MG63 (cell line): ENCODE measurements around the gene MGAT3. TPM values are rescaled to one million over a fixed set of nuclear protein-coding genes. Genes with fewer than 3 reads are reported as not detected.

Source experiments
- DNase-seq: peaks from one replicate; pipeline ENCODE4 v3.0.0-alpha.2; 2020
- H3K27me3 ChIP-seq: fragments of 250-450 bp; sonication (Bioruptor Pico); 2 replicates; pipeline ENCODE4 v1.5.1; 2020; ENCODE audit warnings: mild to moderate bottlenecking, moderate library complexity
- H3K36me3 ChIP-seq: fragments of 250-450 bp; sonication (Bioruptor Pico); 2 replicates; pipeline ENCODE4 v1.5.1; 2020; ENCODE audit warnings: mild to moderate bottlenecking, moderate library complexity
- H3K4me3 ChIP-seq: fragments of 250-450 bp; sonication (Bioruptor Pico); 2 replicates; pipeline ENCODE4 v1.5.1; 2020; ENCODE audit warnings: mild to moderate bottlenecking, moderate library complexity
- H3K9me3 ChIP-seq: fragments of 250-450 bp; sonication (Bioruptor Pico); 2 replicates; pipeline ENCODE4 v1.5.1; 2020; ENCODE audit warnings: mild to moderate bottlenecking, moderate library complexity
- total RNA-seq: library from RNA; depleted of rRNA; stranded (reverse); fragments of >200 nt; shearing (Covaris generic); gene quantifications from 2 replicates; pipeline ENCODE4 v1.2.3, GENCODE V29; 2014; ENCODE audit warnings: low replicate concordance

Gene MGAT3
- total RNA-seq, 1 experiment from 2014 or later: 0.20 TPM

DNA sequence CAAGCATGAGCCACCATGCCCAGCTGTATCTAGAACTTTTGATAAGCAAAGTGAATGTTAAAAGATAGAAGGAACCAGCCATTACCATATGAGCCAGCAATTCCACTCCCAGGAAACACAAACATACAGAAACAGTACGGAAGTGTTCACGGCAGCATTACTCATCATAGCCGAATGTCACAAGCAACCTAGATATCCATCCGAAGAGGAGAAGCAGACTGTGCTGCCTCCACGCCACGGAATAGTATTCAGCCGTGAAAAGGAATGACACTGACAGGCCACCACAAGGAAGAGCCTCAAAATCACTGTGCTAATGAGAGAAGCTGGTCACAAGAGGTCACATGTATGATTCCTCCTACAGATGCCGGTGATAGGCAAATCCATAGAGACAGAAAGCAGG lies 17.6 kb upstream of the MGAT3 start:
- Histone ChIP-seq H3K9me3 (no peaks in the 10 kb centered on the region), H3K4me3 (no peak overlapping the region), H3K27me3 (no peaks in the 10 kb centered on the region), H3K36me3 (no peaks in the 10 kb centered on the region)
- no peak for DNase-seq

DNA sequence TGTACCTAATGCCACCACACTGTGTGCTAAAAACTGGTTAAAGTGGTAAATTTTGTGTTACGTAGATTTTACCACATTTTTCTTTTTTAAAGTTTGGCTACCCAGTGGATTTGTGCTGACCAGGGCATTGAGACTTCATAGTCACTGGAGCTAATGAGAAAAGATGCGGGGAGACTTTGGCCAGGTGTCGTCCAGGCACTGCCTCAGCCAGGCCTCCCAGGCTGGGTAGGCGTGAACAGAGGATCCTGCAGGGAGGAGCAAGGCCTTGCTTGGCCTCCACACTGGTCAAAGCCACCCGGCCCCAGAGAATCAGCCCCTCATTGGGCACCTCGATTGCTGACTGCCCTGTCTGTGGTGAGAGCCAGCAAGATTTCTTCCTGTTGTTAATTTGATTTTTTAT lies 13.4 kb upstream of the MGAT3 start:
- no peak overlapping the region for H3K4me3 ChIP-seq
- DNase-seq: no peak
- no peaks in the 10 kb centered on the region for H3K27me3 ChIP-seq
- no peaks in the 10 kb centered on the region for H3K9me3 ChIP-seq
- H3K36me3 ChIP-seq: no peaks in the 10 kb centered on the region

DNA sequence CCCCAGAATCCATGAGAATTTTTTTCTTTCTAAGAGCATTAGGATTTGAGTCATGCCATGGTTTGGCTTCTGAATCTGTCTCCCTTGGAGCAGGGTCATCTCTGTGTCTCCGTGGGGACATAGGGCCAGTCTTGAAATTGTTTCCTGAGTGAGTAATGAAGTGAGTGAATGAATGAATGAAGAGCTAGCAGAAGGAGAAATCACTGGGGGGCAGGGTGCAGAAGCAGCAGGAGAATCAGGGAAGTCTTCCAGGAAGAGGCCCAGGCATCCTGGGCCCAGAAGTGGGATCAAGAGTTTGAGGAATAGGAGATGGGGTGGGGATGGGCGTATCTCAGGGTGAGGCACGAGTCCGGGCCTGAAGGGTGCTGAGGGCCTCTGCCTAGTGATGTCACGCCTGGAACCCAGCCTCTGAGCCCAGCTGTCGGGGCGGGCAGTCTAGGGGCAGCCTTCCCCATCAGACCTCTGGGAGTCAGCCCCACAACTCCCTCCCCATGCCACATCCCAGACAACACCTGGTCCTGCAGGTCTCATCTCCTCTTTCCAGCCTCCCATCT lies 12.5 kb upstream of the MGAT3 start:
- H3K27me3 ChIP-seq: no peaks in the 10 kb centered on the region
- H3K4me3 ChIP-seq: no peak overlapping the region
- no peaks in the 10 kb centered on the region for H3K9me3 ChIP-seq
- no peaks in the 10 kb centered on the region for H3K36me3 ChIP-seq
- DNase-seq: no peak

DNA sequence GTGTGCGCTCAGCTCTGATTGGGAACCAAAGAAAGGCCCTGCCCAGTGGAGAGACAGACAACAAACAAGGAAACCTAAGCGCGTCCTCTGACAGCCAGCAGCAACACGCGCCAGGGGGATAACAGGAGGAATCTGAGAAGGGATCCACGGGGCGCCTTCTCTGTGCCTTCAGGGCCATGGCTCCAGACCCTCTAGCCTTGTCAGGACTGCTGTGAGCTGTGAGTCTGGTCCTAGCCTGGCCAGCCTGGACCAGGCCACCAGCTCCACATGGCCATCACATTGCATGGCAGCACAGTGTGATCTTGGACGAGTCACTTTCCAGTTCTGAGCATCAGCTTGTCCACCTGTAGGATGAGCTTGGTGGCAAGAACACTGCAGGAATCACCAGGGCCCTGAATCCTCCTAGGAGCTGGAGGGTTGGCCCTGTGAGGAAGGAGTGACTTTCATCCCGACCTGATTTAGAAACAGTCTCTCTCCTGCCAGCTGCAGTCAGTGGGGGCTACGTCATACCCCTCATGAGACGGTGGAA lies 11.8 kb upstream of the MGAT3 start:
- no peaks in the 10 kb centered on the region for H3K36me3 ChIP-seq
- no peak overlapping the region for H3K4me3 ChIP-seq
- DNase-seq: no peak
- no peaks in the 10 kb centered on the region for H3K27me3 ChIP-seq
- no peaks in the 10 kb centered on the region for H3K9me3 ChIP-seq

DNA sequence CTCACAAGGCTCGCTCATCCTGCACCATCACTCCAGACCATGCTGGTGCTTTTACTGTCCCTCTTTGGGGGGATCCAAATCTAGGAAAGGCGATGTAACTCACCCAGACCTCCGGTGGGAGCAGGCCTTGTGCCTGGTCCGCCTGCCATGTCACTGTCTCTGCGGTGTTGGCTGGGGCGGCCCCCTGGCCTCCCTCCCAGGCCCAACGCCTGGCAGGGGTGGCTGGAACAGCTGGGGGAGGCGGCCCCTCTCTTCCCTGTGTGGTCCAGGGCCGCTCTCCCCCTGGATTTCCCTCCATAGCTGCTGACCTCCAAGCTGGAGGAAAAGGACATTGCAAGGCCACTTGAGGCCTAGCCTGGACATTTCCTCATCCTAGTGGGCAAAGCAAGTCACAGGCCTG lies 11.1 kb upstream of the MGAT3 start:
- H3K36me3 ChIP-seq: no peaks in the 10 kb centered on the region
- H3K4me3 ChIP-seq: no peak overlapping the region
- DNase-seq: no peak

DNA sequence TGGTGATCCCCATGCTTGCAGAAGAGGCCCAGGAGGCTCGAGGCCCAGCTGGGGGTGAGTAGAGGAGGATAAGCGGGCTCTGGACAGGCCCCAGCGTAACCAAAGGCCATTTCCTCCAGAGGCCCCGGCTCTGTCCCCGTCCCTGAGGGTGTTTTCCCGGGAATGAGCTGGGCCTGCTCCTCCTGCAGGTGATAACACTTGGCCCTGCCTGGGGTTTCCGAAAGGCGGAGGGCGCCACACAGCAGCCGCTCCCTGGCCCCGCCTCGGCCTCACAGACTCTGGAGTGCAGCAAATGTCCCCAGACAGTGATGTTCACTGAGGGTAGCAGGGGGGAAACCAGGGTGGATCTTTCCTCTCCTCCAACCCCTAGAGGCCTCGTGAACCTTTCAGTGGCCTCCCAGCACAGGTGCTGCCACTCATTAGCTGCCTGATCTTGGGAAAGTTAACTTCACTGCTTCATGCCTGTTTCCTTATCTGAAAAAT lies 10.5 kb upstream of the MGAT3 start:
- H3K9me3 ChIP-seq: no peaks in the 10 kb centered on the region
- no peak overlapping the region for H3K4me3 ChIP-seq
- H3K27me3 ChIP-seq: no peaks in the 10 kb centered on the region
- no peak for DNase-seq
- no peaks in the 10 kb centered on the region for H3K36me3 ChIP-seq

More for the DNA sequence above, 11.1 kb upstream of the MGAT3 start:
- no peaks in the 10 kb centered on the region for H3K9me3 ChIP-seq
- H3K27me3 ChIP-seq: no peaks in the 10 kb centered on the region

DNA sequence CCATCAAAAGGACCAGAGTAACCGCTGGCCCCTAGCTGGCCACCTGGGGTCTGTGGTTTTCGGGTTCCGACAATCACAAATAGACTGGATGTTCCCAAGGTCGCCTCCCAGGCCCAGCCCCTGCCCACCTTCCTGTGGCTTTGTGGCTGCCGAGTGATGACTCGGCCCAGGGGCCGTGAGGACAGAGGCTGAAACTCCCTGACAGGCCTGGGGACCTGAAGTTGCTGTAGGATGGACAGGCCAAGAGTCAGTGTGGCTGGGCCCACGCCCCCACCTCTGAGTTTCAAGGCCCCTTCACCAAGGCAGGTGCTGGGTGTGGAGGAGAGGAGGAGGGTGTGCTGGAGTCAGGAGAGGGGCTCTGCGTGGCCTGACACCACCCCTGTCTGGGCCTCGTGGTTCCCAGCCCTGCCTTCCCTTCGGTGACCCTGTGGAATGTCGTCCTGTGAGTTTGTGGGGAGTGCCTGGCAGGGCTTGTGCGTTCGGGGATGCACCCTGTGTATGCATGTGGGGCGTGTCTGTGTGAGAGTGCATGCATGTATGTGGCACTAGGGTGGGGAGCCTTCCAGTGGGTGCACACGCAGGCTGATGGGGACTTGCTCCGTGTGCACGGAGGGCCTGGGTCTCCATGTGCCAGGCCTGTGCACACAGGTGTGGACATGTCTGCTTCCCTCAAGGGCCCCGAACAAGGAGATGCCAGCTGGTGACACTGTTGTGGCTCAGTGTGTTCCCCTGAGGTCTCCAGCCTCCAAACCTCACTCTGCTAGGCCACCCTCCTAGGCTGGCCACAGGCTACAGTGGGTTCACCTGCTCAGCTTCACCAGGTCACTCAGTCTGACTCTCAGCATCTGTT lies 8.4 kb upstream of the MGAT3 start:
- DNase-seq: no peak
- Histone ChIP-seq H3K4me3 (no peak overlapping the region), H3K36me3 (no peaks in the 10 kb centered on the region), H3K9me3 (no peaks in the 10 kb centered on the region), H3K27me3 (no peaks in the 10 kb centered on the region)

DNA sequence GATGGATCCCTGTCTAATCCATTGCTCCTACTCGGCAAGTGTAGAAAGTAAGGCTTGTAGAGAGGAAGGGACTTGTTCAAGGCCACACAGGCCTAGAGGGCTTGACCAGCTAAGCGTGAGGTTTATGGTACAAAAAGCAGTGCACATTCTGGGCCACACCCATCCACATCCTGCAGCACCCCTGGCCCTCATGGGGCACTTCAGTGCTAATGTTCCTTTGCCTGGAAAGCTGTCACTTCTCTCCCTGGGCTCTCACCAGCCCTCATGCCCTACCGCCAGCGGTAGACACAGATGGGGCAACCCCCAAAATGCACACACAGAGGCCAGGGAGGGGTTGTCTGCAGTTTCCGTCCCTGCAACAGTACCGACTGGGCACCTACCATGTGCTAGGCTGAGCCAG lies 7.1 kb upstream of the MGAT3 start:
- Histone ChIP-seq H3K4me3 (no peak overlapping the region), H3K27me3 (no peaks in the 10 kb centered on the region), H3K9me3 (no peaks in the 10 kb centered on the region), H3K36me3 (no peaks in the 10 kb centered on the region)
- DNase-seq: no peak

DNA sequence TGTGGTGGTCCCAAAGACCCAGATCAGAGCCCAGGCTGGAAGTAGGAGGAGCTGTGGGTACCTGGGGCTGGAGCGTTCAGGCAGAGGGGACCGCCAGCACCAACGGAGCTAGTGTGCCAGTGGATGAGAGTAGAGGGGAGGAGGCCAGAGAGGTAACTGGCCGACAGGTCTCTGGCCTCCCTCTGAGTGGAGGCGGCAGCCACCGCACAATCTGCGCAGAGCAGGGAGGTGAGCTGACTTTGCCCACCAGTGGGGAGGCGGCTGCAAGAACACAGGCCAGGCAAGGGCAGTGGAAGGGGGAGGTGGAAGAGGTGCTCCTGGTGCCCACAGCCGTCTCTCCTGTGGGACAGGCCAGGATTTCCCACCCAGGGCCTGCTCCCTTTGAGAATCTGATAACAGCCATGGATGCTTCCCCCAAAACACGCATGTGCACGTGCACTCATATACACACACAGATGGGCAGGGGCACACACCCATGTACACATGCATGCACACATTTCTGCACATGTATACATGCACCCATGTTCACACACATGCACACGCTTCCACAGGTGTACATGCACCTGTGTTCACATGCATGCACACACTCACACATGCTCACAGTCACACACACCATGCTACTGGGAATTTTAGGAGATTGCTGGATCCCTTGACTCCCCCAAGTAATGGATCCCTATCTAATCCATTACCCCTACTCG lies 6.4 kb upstream of the MGAT3 start:
- Histone ChIP-seq H3K9me3 (no peaks in the 10 kb centered on the region), H3K4me3 (no peak overlapping the region), H3K36me3 (no peaks in the 10 kb centered on the region), H3K27me3 (no peaks in the 10 kb centered on the region)
- DNase-seq: no peak

DNA sequence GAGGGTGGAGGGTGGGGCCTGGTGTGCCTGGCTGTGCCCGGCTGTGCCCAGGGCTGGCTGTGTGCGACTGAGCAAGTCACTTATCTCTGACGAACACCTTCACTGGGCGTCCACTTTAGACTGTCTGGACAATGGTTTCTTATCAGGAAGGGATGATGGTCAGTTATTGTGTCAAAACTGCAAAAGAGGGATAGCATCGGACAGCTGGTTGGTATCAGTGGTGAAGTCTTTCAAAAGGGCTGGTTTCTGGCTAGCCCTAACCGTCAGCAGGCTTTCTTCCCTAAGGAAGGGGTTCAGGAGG lies 4.1 kb upstream of the MGAT3 start:
- no peaks in the 10 kb centered on the region for H3K36me3 ChIP-seq
- no peak overlapping the region for H3K4me3 ChIP-seq
- no peaks in the 10 kb centered on the region for H3K9me3 ChIP-seq
- no peaks in the 10 kb centered on the region for H3K27me3 ChIP-seq
- DNase-seq: no peak

DNA sequence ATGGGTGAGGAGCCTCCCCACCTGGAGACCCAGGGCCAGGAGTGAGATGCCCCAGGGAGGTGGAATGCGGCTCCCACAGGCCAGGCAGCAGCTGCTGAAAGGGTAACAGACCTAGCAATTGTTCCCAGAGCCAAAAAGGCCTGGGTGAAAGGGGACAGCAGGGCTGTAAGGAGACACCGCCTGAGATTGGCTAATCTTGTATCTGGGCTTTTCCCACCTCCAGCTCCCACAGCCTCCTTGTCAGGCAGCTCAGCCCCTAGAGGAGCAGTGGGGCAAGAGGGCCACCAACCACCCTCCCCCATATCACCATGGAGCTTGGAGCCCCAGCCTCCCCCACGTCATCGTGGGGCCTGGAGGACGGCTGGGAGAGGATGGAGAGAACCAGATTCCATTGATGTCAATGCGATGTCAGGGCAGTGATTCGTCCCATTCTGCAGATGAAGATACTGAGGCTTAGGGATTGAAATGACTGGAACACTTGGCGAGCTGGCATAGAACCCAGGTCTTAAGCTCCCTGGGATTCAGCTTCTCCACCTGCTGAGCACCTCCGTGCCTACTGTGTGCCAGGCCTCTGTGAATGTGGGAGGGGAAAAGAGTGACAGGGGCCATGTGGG lies 2.9 kb upstream of the MGAT3 start:
- H3K36me3 ChIP-seq: no peaks in the 10 kb centered on the region
- no peak for DNase-seq
- H3K27me3 ChIP-seq: peaks cover 7% of the 10 kb centered on the region
- no peak overlapping the region for H3K4me3 ChIP-seq
- H3K9me3 ChIP-seq: no peaks in the 10 kb centered on the region

DNA sequence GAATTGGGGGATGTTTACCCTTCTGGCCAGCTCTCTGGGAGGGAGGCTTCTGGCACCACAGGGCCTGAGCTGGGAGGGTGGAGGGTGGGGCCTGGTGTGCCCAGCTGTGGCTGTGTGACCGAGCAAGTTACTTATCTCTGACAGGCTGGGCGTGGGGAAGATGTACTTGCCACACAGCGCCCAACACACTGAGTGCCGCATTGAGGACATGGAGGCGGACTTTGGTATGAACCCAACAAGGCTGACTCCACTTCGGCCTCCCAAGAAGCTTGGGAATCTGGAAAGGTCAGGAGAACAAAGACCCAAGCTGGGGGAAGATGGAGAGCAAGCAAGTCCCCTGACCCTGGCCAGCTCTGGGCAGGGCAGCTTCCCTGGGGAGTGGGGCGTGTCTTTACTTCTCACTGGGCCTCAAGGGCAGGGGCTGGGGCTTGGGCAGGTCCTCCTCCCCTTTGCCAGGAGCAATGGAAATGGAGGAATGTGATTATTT lies 2.4 kb upstream of the MGAT3 start:
- Histone ChIP-seq H3K4me3 (no peak overlapping the region), H3K27me3 (peaks cover 7% of the 10 kb centered on the region), H3K36me3 (no peaks in the 10 kb centered on the region), H3K9me3 (no peaks in the 10 kb centered on the region)
- DNase-seq: no peak

DNA sequence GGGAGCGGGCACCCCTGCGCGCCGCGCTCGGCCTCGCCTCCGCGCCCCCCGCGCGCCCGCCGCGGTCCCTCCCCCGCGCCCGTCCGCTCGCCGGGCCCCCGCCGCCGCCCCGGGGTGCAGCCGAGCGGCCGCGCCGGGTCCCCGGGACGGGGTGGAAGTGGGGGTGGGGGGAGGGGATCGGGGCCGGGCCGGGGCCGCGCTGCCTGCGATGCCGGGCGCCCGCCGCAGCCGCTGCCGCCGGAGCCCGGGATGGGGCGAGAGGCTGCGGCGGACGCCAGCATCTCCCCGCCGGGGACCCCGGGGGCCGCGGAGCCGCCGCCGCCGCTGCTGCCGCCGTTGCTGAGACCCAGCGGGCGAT lies 365 bp downstream of the MGAT3 start:
- H3K4me3 ChIP-seq: no peak overlapping the region
- no peak for DNase-seq
- no peaks in the 10 kb centered on the region for H3K9me3 ChIP-seq
- no peaks in the 10 kb centered on the region for H3K36me3 ChIP-seq
- peaks cover 7% of the 10 kb centered on the region for H3K27me3 ChIP-seq

DNA sequence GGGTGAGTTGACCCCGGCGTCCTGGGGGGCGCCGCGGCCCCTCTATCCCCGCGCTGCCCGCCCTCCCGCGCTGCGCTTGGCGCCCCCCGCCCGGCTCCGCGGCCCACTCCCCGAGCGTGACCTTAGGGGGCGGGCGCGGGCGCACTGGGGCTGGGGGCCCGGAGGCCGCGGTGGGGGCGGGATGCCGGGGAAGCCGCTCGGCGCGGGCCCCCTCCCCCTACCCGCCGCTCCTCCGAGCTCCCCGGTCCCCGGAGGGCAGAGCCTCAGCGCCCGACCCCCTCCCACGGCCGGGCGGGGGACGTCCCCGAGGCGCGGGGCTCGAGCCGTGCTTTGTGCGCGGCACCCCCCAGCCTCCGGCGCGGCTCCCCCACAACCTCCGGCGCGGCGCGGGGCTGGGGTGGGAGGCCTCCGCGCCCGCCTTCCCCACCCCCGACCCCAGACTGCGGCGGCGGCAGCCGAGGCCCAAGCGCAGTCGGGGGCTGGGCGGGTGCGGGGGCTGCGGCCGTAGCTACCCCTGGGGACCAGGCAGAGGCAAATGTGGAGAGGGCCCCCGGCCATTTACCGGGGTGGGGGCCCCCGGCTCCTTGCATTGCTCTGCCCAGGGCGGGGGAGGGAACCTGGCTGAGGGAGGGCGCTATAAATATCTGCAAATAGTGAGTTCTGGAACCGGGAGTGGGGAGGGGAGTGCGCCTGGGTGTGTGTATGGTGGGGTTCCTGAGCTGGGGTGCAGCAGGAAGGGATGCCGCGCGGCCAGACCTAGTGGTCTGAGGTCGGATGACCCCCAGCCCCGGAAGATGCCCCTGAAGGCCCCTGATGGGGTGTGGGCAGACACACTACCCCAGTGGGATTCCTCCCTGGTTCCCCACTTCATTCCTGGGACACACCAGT lies 988 bp downstream of the MGAT3 start:
- no peak for DNase-seq
- Histone ChIP-seq H3K9me3 (no peaks in the 10 kb centered on the region), H3K27me3 (peaks cover 7% of the 10 kb centered on the region), H3K4me3 (no peak overlapping the region), H3K36me3 (no peaks in the 10 kb centered on the region)

DNA sequence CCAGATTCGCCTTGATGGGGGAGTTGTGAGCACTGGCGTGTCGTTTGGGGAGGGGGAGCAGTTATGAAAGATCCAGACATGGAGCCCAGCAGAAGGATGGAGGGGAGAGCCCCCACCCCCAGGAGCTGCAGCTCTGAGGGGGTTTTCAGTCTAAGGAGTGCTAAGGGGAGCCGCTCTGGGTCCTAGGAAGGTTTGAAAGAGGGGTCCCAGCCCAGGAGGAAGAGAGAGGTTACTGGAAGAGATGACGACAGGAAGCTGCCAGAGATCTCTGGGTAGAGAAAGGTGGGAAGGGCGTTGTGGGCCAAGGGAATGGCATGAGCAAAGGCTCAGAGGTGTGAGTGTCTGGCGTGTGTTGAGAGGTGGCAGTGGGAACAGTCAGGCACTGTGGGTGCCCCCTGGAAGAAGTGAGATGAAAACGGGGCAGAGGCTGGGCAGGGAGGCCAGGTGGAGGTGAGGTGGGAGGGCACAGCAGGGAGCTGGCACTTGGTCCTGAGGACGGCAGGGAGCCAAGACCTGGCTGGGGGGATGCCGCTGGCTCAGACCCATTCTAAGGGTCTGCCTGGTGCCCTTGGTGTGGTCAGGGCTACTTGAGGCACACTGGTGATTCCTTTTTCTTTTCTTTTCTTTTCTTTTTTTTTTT lies 1.8 kb downstream of the MGAT3 start:
- Histone ChIP-seq H3K4me3 (no peak overlapping the region), H3K36me3 (no peaks in the 10 kb centered on the region), H3K27me3 (peaks cover 7% of the 10 kb centered on the region), H3K9me3 (no peaks in the 10 kb centered on the region)
- no peak for DNase-seq

DNA sequence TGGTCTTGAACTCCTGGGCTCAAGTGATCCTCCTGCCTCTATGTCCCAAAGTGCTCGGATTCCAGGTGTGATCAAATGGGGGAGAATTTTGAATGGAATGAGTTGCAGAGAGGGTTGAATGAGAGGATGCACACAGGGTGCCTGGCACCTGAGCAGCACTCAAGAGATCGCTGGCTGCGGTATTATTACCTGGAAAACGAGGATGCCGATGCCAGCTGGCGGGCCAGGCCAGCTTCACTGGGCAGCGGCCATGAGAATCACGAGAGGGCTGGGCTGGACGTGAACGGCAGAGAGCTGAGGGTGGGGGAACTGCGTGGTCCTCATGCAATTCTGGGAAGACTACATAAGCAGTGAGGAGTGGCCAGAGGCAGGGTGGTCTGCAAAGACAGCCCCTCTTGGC lies 2.9 kb downstream of the MGAT3 start:
- H3K9me3 ChIP-seq: no peaks in the 10 kb centered on the region

More for the DNA sequence above, 2.9 kb downstream of the MGAT3 start:
- no peak for DNase-seq
- Histone ChIP-seq H3K4me3 (no peak overlapping the region), H3K36me3 (no peaks in the 10 kb centered on the region), H3K27me3 (peaks cover 7% of the 10 kb centered on the region)
